Activated CD8-positive, alpha-beta T cell treated with anti-CD3 and anti-CD28 coated beads, Interleukin-2, amount 10 ng/mL, durations not matched to agents 7 days and 5 days (primary cell): ENCODE measurements around the gene TGIF2. TPM values are rescaled to one million over a fixed set of nuclear protein-coding genes. Genes with fewer than 3 reads are reported as not detected.

Experiments
- ATAC-seq: fragments of 150-1000 bp; cut with Tn5 transposase; one replicate; pipeline ENCODE4 v1.10.0; 2021; ENCODE audit warnings: moderate library complexity
- CTCF ChIA-PET: fragments of 350-600 bp; sonication (Branson Sonifier 250); formaldehyde crosslinking; loops from one replicate; lab custom pipeline; 2021; ENCODE audit warnings: antibody characterized with exemption; lab: Charles Lee
- POLR2A ChIA-PET: fragments of 350-600 bp; sonication (Branson Sonifier 250); formaldehyde crosslinking; loops from one replicate; lab custom pipeline; 2021; ENCODE audit warnings: antibody characterized with exemption; lab: Charles Lee
- DNase-seq: peaks from one replicate; pipeline ENCODE4 v3.0.0-alpha.2; 2020
- H3K27ac Mint-ChIP-seq: one replicate; pipeline ENCODE4 v1.8.0; 2021; ENCODE audit warnings: mild to moderate bottlenecking, mixed read lengths
- H3K27me3 Mint-ChIP-seq: one replicate; pipeline ENCODE4 v1.8.0; 2021; ENCODE audit warnings: low read depth, mixed read lengths
- H3K36me3 Mint-ChIP-seq: one replicate; pipeline ENCODE4 v1.8.0; 2021; ENCODE audit warnings: low read depth, mixed read lengths
- H3K4me1 Mint-ChIP-seq: one replicate; pipeline ENCODE4 v1.8.0; 2021; ENCODE audit warnings: low read depth, mixed read lengths
- H3K4me3 Mint-ChIP-seq: one replicate; pipeline ENCODE4 v1.8.0; 2021; ENCODE audit warnings: mild to moderate bottlenecking, mixed read lengths
- H3K9me3 Mint-ChIP-seq: one replicate; pipeline ENCODE4 v1.8.0; 2022; ENCODE audit warnings: mixed read lengths; ENCODE audit not compliant: insufficient read depth
- total RNA-seq, 2 experiments: library from RNA; stranded (reverse); gene quantifications; one replicate each; pipeline ENCODE4 v1.2.3, GENCODE V29; 2021

Gene TGIF2
- 10 to 100 TPM; 29.2 to 32.9 TPM for total RNA-seq

- H3K27ac Mint-ChIP-seq: peak within 1 kb of the TSS; percentile 98
- ATAC-seq (peak; percentile 76), DNase-seq (peak; percentile 93)
- H3K4me3 Mint-ChIP-seq: peak within 1 kb of the TSS; percentile 87
- ChIA-PET POLR2A (interaction anchor here (0.6 to 6.6 kb wide), 14 partner anchors 10 to 334 kb away, joined by 3 to 70 read pairs (median 4); partner anchors contain the start of genes RAB5IF and SLA2), CTCF (interaction anchor here (0.7 to 6.2 kb wide), 9 partner anchors 10 to 236 kb away, joined by 3 to 44 read pairs (median 4); partner anchors contain the start of gene RAB5IF)
- H3K36me3 Mint-ChIP-seq: peaks cover 21% of the 10 kb centered on the region
- H3K4me1 Mint-ChIP-seq: peaks cover 40% of the 10 kb centered on the region
- H3K27me3 Mint-ChIP-seq: no peaks in the 10 kb centered on the region
- no peaks in the 10 kb centered on the region for H3K9me3 Mint-ChIP-seq
Measured at GRCh38 chr20:36573103-36573797, at the start of gene TGIF2. Gene TGIF2, plus strand, starts transcription at chr20:36573597. Its CDS starts 5,178 bp downstream, at chr20:36578775.

- ATAC-seq (no peak), DNase-seq (no peak)
- Mint-ChIP-seq H3K9me3 (no peaks in the 10 kb centered on the region), H3K27ac (no peak overlapping the region), H3K4me1 (no peaks in the 10 kb centered on the region), H3K36me3 (peaks cover 2% of the 10 kb centered on the region), H3K4me3 (no peak overlapping the region), H3K27me3 (no peaks in the 10 kb centered on the region)
- ChIA-PET POLR2A (interaction anchor here (0.5 kb wide), 1 partner anchor 350 kb away, joined by 3 read pairs; the partner anchor contains the start of gene TLDC2), CTCF (interaction anchor here (1.1 kb wide), 1 partner anchor 286 kb away, joined by 3 read pairs; no protein-coding TSS in a partner anchor)
Measured at GRCh38 chr20:36525620-36526365, 47.6 kb upstream of the TGIF2 start.

GRCh38 chr20:36526521-36527011 lies 46.8 kb upstream of the TGIF2 start:
- no peak overlapping the region for H3K27ac Mint-ChIP-seq
- H3K36me3 Mint-ChIP-seq: peaks cover 2% of the 10 kb centered on the region
- no peak overlapping the region for H3K4me3 Mint-ChIP-seq
- no peak for ATAC-seq
- CTCF ChIA-PET: interaction anchor here (1.1 kb wide), 1 partner anchor 286 kb away, joined by 3 read pairs; no protein-coding TSS in a partner anchor
- POLR2A ChIA-PET: no interaction called here
- no peak for DNase-seq
- no peaks in the 10 kb centered on the region for H3K4me1 Mint-ChIP-seq
- no peaks in the 10 kb centered on the region for H3K27me3 Mint-ChIP-seq
- H3K9me3 Mint-ChIP-seq: no peaks in the 10 kb centered on the region

- DNase-seq (no peak), ATAC-seq (no peak)
- Mint-ChIP-seq H3K4me1 (no peaks in the 10 kb centered on the region), H3K9me3 (no peaks in the 10 kb centered on the region), H3K36me3 (peaks cover 2% of the 10 kb centered on the region), H3K27ac (no peak overlapping the region), H3K4me3 (no peak overlapping the region), H3K27me3 (no peaks in the 10 kb centered on the region)
- POLR2A ChIA-PET: interaction anchor here (1.7 kb wide), 1 partner anchor 36 kb away, joined by 6 read pairs; no protein-coding TSS in a partner anchor
- CTCF ChIA-PET: interaction anchor here (1.1 kb wide), 1 partner anchor 285 kb away, joined by 3 read pairs; no protein-coding TSS in a partner anchor
Measured at GRCh38 chr20:36527331-36528125, 45.9 kb upstream of the TGIF2 start.

- Mint-ChIP-seq H3K36me3 (peaks cover 2% of the 10 kb centered on the region), H3K9me3 (no peaks in the 10 kb centered on the region), H3K4me3 (no peak overlapping the region), H3K27ac (no peak overlapping the region), H3K27me3 (no peaks in the 10 kb centered on the region), H3K4me1 (no peaks in the 10 kb centered on the region)
- ChIA-PET CTCF (no interaction called here), POLR2A (interaction anchor here (0.5 to 1.7 kb wide), 2 partner anchors 36 to 80 kb away, joined by 4 to 6 read pairs; no protein-coding TSS in a partner anchor)
- no peak for ATAC-seq
- DNase-seq: no peak
Measured at GRCh38 chr20:36528176-36528874, 45.1 kb upstream of the TGIF2 start.

GRCh38 chr20:36528875-36529417 lies 44.5 kb upstream of the TGIF2 start:
- Mint-ChIP-seq H3K27ac (no peak overlapping the region), H3K4me1 (no peaks in the 10 kb centered on the region), H3K27me3 (no peaks in the 10 kb centered on the region), H3K9me3 (no peaks in the 10 kb centered on the region), H3K4me3 (no peak overlapping the region), H3K36me3 (peaks cover 2% of the 10 kb centered on the region)
- ChIA-PET CTCF (no interaction called here), POLR2A (interaction anchor here (0.5 to 1.7 kb wide), 2 partner anchors 37 to 80 kb away, joined by 4 to 6 read pairs; no protein-coding TSS in a partner anchor)
- ATAC-seq (no peak), DNase-seq (no peak)

GRCh38 chr20:36532388-36532787 lies 41.0 kb upstream of the TGIF2 start:
- H3K4me3 Mint-ChIP-seq: no peak overlapping the region
- DNase-seq (no peak), ATAC-seq (no peak)
- no peaks in the 10 kb centered on the region for H3K4me1 Mint-ChIP-seq
- CTCF ChIA-PET: no interaction called here
- no peaks in the 10 kb centered on the region for H3K9me3 Mint-ChIP-seq
- no peaks in the 10 kb centered on the region for H3K36me3 Mint-ChIP-seq
- POLR2A ChIA-PET: no interaction called here
- H3K27ac Mint-ChIP-seq: no peak overlapping the region
- no peaks in the 10 kb centered on the region for H3K27me3 Mint-ChIP-seq

GRCh38 chr20:36532822-36533221 lies 40.6 kb upstream of the TGIF2 start:
- Mint-ChIP-seq H3K36me3 (no peaks in the 10 kb centered on the region), H3K9me3 (no peaks in the 10 kb centered on the region), H3K4me1 (no peaks in the 10 kb centered on the region), H3K27me3 (no peaks in the 10 kb centered on the region), H3K4me3 (no peak overlapping the region), H3K27ac (no peak overlapping the region)
- no peak for DNase-seq
- no peak for ATAC-seq
- POLR2A ChIA-PET: no interaction called here
- CTCF ChIA-PET: no interaction called here

GRCh38 chr20:36538026-36538722 lies 35.2 kb upstream of the TGIF2 start:
- POLR2A ChIA-PET: no interaction called here
- Mint-ChIP-seq H3K4me1 (no peaks in the 10 kb centered on the region), H3K36me3 (no peaks in the 10 kb centered on the region), H3K9me3 (no peaks in the 10 kb centered on the region), H3K27ac (no peak overlapping the region), H3K4me3 (no peak overlapping the region), H3K27me3 (no peaks in the 10 kb centered on the region)
- ATAC-seq (no peak), DNase-seq (no peak)
- CTCF ChIA-PET: interaction anchor here (0.9 to 1.5 kb wide), 2 partner anchors 32 to 187 kb away, joined by 3 read pairs; no protein-coding TSS in a partner anchor

- ChIA-PET POLR2A (no interaction called here), CTCF (no interaction called here)
- DNase-seq: no peak
- no peak for ATAC-seq
- Mint-ChIP-seq H3K4me3 (no peak overlapping the region), H3K9me3 (no peaks in the 10 kb centered on the region), H3K36me3 (no peaks in the 10 kb centered on the region), H3K4me1 (no peaks in the 10 kb centered on the region), H3K27ac (no peak overlapping the region), H3K27me3 (no peaks in the 10 kb centered on the region)
Measured at GRCh38 chr20:36540551-36541211, 32.7 kb upstream of the TGIF2 start.
